Neural cell (in vitro differentiated cells): Measurements from ENCODE around the gene PTPRG. TPM values are rescaled to one million over a fixed set of nuclear protein-coding genes. Genes with fewer than 3 reads are reported as not detected.

ENCODE experiments used
- H2AFZ ChIP-seq: fragments of 200-600, 300-800 bp; sonication (generic), shearing (Covaris generic); 2 replicates; pipeline ENCODE4 v1.6.0; 2014; ENCODE audit warnings: low read depth, mild to moderate bottlenecking, antibody characterized with exemption, low read length, moderate library complexity
- H3F3A ChIP-seq: fragments of 200-600 bp; shearing (Covaris generic); 2 replicates; pipeline ENCODE4 v1.6.1; 2016; ENCODE audit warnings: mild to moderate bottlenecking, moderate library complexity, mixed read lengths, antibody characterized with exemption, low read length; ENCODE audit not compliant: insufficient read depth, poor library complexity, severe bottlenecking
- H3K27ac ChIP-seq: fragments of 200-600, 300-800 bp; sonication (generic), shearing (Covaris generic); 2 replicates; pipeline ENCODE4 v1.5.1; 2014; ENCODE audit warnings: mild to moderate bottlenecking, low read length, moderate library complexity
- H3K27me3 ChIP-seq: fragments of 300-800, 200-600 bp; sonication (generic), shearing (Covaris generic); 2 replicates; pipeline ENCODE4 v1.6.0; 2014; ENCODE audit warnings: mild to moderate bottlenecking, low read depth, low read length, moderate library complexity; ENCODE audit not compliant: insufficient read depth
- H3K36me3 ChIP-seq: fragments of 300-800, 200-600 bp; sonication (generic), shearing (Covaris generic); 2 replicates; pipeline ENCODE4 v1.5.1; 2014; ENCODE audit warnings: mild to moderate bottlenecking, antibody characterized with exemption, low read length, moderate library complexity; ENCODE audit not compliant: insufficient read depth
- H3K4me2 ChIP-seq: fragments of 300-800, 200-600 bp; sonication (generic), shearing (Covaris generic); 2 replicates; pipeline ENCODE4 v1.6.0; 2014; ENCODE audit warnings: mild to moderate bottlenecking, low read length
- H3K4me3 ChIP-seq: fragments of 300-800, 200-600 bp; sonication (generic), shearing (Covaris generic); 2 replicates; pipeline ENCODE4 v1.5.1; 2014; ENCODE audit warnings: mild to moderate bottlenecking, low read length, moderate library complexity
- H3K79me2 ChIP-seq: fragments of 200-600 bp; shearing (Covaris generic); replicated peaks from 2 replicates; pipeline ENCODE4 v1.6.0; 2014; ENCODE audit warnings: mild to moderate bottlenecking, low read length, moderate library complexity; ENCODE audit not compliant: insufficient read depth
- H3K9ac ChIP-seq: fragments of 300-800, 200-600 bp; sonication (generic), shearing (Covaris generic); 2 replicates; pipeline ENCODE4 v1.6.1; 2016; ENCODE audit warnings: mild to moderate bottlenecking, low read length, mixed read lengths
- H3K9me2 ChIP-seq: fragments of 200-600 bp; shearing (Covaris generic); 2 replicates; pipeline ENCODE4 v1.6.1; 2016; ENCODE audit warnings: mild to moderate bottlenecking, low read length, mixed read lengths; ENCODE audit not compliant: insufficient read depth
- H3K9me3 ChIP-seq: fragments of 200-600, 300-800 bp; sonication (generic), shearing (Covaris generic); 2 replicates; pipeline ENCODE4 v1.6.1; 2016; ENCODE audit warnings: mild to moderate bottlenecking, mixed run types, low read length, moderate library complexity, mixed read lengths
- H4K20me1 ChIP-seq: fragments of 200-600 bp; shearing (Covaris generic); 2 replicates; pipeline ENCODE4 v1.6.1; 2016; ENCODE audit warnings: mild to moderate bottlenecking, mixed run types; ENCODE audit not compliant: insufficient read depth
- EP300 ChIP-seq: fragments of 450-650 bp; conservative IDR thresholded peaks from 2 replicates; pipeline ENCODE4 v1.6.1; 2014; ENCODE audit warnings: antibody characterized with exemption, mild to moderate bottlenecking, moderate library complexity; ENCODE audit not compliant: poor library complexity, severe bottlenecking
- EZH2 ChIP-seq: fragments of 200-600, 300-800 bp; shearing (Covaris generic), sonication (generic); IDR thresholded peaks from 2 replicates; pipeline ENCODE4 v1.6.1; 2014; ENCODE audit warnings: antibody characterized with exemption, low read length, borderline replicate concordance, mild to moderate bottlenecking; ENCODE audit not compliant: insufficient read depth, poor library complexity, severe bottlenecking
- MXI1 ChIP-seq: fragments of 450-650 bp; conservative IDR thresholded peaks from 2 replicates; pipeline ENCODE4 v1.6.1; 2014; ENCODE audit warnings: antibody characterized with exemption, mild to moderate bottlenecking; ENCODE audit not compliant: poor library complexity, severe bottlenecking
- POLR2AphosphoS5 ChIP-seq: IDR thresholded peaks from 2 replicates; pipeline ENCODE4 v1.6.1; 2012
- RAD21 ChIP-seq: fragments of 450-650 bp; conservative IDR thresholded peaks from 2 replicates; pipeline ENCODE4 v1.6.1; 2014; ENCODE audit warnings: antibody characterized with exemption, mild to moderate bottlenecking, moderate library complexity
- SMC3 ChIP-seq: fragments of 450-650 bp; conservative IDR thresholded peaks from 2 replicates; pipeline ENCODE4 v1.6.1; 2014; ENCODE audit warnings: antibody characterized with exemption, mild to moderate bottlenecking, moderate library complexity; ENCODE audit not compliant: poor library complexity
- TAF1 ChIP-seq: IDR thresholded peaks from 2 replicates; pipeline ENCODE4 v1.6.1; 2012; ENCODE audit warnings: low read depth
- polyA plus RNA-seq: library from polyadenylated mRNA; depleted of rRNA; stranded (reverse); fragments of >200 nt; gene quantifications from 2 replicates; pipeline ENCODE4 v1.2.3, GENCODE V29; 2014
- TF ChIP-seq, protein P1 (sequence below): IDR thresholded peaks from 2 replicates; pipeline ENCODE4 v1.6.1; 2012; ENCODE audit warnings: borderline replicate concordance
- TF ChIP-seq, protein P2 (sequence below): fragments of 450-650 bp; IDR thresholded peaks from 2 replicates; pipeline ENCODE4 v1.5.1; 2014; ENCODE audit warnings: antibody characterized with exemption, mild to moderate bottlenecking, moderate library complexity; ENCODE audit not compliant: poor library complexity, severe bottlenecking

The PTPRG gene
- polyA plus RNA-seq, 1 donor from 2014 or later: 33.1 TPM

DNA sequence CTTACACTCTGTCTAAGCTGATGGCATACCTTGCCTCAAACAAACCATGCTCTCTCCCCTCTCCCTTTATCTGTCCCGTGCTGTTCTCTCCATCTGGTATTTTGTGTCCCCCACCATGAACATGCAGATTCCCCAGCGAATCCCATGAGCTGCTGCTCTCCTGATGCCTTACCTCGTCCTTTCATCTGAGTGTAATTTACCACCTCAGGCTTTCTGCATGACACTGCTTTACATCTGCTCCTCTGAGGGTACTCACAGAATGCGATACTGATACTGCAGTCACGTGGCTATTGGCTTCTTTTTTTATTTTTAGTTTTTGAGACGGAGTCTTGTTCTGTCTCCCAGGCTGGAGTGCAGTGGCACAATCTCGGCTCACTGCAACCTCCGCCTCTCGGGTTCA lies 341.7 kb downstream of the PTPRG start:
- H3K9me3 ChIP-seq: no peaks in the 10 kb centered on the region
- H3K36me3 ChIP-seq: no peaks in the 10 kb centered on the region
- H3K27ac ChIP-seq: no peak overlapping the region
- TF ChIP-seq POLR2AphosphoS5 (no peak), EZH2 (no peak), RAD21 (no peak), TAF1 (no peak), MXI1 (no peak), SMC3 (no peak), EP300 (no peak)
- TF ChIP-seq, protein P1, sequence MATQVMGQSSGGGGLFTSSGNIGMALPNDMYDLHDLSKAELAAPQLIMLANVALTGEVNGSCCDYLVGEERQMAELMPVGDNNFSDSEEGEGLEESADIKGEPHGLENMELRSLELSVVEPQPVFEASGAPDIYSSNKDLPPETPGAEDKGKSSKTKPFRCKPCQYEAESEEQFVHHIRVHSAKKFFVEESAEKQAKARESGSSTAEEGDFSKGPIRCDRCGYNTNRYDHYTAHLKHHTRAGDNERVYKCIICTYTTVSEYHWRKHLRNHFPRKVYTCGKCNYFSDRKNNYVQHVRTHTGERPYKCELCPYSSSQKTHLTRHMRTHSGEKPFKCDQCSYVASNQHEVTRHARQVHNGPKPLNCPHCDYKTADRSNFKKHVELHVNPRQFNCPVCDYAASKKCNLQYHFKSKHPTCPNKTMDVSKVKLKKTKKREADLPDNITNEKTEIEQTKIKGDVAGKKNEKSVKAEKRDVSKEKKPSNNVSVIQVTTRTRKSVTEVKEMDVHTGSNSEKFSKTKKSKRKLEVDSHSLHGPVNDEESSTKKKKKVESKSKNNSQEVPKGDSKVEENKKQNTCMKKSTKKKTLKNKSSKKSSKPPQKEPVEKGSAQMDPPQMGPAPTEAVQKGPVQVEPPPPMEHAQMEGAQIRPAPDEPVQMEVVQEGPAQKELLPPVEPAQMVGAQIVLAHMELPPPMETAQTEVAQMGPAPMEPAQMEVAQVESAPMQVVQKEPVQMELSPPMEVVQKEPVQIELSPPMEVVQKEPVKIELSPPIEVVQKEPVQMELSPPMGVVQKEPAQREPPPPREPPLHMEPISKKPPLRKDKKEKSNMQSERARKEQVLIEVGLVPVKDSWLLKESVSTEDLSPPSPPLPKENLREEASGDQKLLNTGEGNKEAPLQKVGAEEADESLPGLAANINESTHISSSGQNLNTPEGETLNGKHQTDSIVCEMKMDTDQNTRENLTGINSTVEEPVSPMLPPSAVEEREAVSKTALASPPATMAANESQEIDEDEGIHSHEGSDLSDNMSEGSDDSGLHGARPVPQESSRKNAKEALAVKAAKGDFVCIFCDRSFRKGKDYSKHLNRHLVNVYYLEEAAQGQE: no peak
- TF ChIP-seq, protein P2, sequence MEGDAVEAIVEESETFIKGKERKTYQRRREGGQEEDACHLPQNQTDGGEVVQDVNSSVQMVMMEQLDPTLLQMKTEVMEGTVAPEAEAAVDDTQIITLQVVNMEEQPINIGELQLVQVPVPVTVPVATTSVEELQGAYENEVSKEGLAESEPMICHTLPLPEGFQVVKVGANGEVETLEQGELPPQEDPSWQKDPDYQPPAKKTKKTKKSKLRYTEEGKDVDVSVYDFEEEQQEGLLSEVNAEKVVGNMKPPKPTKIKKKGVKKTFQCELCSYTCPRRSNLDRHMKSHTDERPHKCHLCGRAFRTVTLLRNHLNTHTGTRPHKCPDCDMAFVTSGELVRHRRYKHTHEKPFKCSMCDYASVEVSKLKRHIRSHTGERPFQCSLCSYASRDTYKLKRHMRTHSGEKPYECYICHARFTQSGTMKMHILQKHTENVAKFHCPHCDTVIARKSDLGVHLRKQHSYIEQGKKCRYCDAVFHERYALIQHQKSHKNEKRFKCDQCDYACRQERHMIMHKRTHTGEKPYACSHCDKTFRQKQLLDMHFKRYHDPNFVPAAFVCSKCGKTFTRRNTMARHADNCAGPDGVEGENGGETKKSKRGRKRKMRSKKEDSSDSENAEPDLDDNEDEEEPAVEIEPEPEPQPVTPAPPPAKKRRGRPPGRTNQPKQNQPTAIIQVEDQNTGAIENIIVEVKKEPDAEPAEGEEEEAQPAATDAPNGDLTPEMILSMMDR: no peak
- no peaks in the 10 kb centered on the region for H3K27me3 ChIP-seq
- H2AFZ ChIP-seq: no peak overlapping the region
- no peaks in the 10 kb centered on the region for H3F3A ChIP-seq
- H3K9me2 ChIP-seq: no peaks in the 10 kb centered on the region
- no peak overlapping the region for H3K4me3 ChIP-seq
- H4K20me1 ChIP-seq: no peaks in the 10 kb centered on the region
- no peak overlapping the region for H3K9ac ChIP-seq
- no peak overlapping the region for H3K4me2 ChIP-seq
- H3K79me2 ChIP-seq: no peaks in the 10 kb centered on the region

DNA sequence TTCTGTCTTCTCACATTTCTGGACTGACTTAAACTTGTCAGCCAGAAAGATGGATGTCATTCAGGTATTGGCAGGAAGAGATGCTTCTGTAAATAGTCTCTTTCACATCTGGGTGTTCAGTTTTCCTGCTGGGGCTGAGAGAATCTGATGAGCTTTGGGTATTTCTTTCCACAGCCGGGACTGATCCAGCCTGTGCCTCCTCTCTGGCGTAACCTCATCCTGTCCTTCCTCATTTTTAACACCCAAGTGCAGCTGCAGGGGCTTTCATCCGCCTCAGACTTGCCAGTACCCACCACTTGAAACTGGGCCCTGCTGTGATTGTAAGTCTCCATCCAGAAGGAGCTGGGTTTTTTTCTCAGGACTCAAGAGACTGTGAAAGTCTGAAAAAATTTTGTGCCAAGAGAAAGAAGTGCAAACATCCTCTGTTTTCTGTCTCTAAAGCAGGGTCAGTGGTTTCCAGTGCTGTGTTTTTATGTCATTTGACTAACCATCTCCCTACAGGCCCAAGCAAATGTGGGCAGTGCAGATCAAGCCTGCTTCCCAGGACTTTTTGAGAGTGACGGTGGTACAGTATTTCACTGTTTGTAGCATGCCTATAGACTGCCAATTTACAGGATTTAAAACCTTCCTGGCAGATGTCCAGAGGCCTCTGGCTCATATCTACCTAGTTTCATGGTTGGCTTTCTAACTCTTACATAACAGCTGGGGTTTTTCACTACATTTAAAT lies 342.7 kb downstream of the PTPRG start:
- Histone ChIP-seq H3K9me3 (no peaks in the 10 kb centered on the region), H3K27ac (peak overlapping the region; percentile 22), H3F3A (no peaks in the 10 kb centered on the region), H3K9me2 (no peaks in the 10 kb centered on the region), H4K20me1 (no peaks in the 10 kb centered on the region), H3K36me3 (no peaks in the 10 kb centered on the region), H3K79me2 (no peaks in the 10 kb centered on the region), H3K9ac (no peak overlapping the region), H3K27me3 (no peaks in the 10 kb centered on the region), H3K4me2 (no peak overlapping the region), H3K4me3 (no peak overlapping the region), H2AFZ (no peak overlapping the region)
- TF ChIP-seq MXI1 (no peak), EZH2 (no peak), RAD21 (no peak), TAF1 (no peak), EP300 (peak; percentile 54), POLR2AphosphoS5 (no peak), SMC3 (no peak)
- TF ChIP-seq, protein P1: no peak
- TF ChIP-seq, protein P2: no peak
